Measurements from ENCODE around the gene MEIS2.

- no peak for TF ChIP-seq EZH2phosphoT487 (IDR thresholded peaks at IDR 0.05; ENCODE audit: borderline replicate concordance)
- no peak for TF ChIP-seq CTCF (conservative IDR thresholded peaks at IDR 0.05; ENCODE audit: low read length)
These were observed 24.6 kb downstream of the MEIS2 start for GRCh38 chr15:37075777-37076176.
